NCI-H2029 (cell line): ENCODE data around the gene MAP4K4.

Experiments
- DNase-seq: peaks from one replicate; lab custom pipeline; 2025; lab: John Stamatoyannopoulos, UW

Gene MAP4K4

GRCh38 chr2:101873543-101873942 is 176.0 kb downstream of the MAP4K4 start:
- DNase-seq: no peak

- DNase-seq: no peak
Measured at GRCh38 chr2:101874069-101874468, 176.6 kb downstream of the MAP4K4 start.

- no peak for DNase-seq
Measured at GRCh38 chr2:101879466-101879865, 182.0 kb downstream of the MAP4K4 start.

- DNase-seq: no peak
Measured at GRCh38 chr2:101881131-101881530, 183.6 kb downstream of the MAP4K4 start.

GRCh38 chr2:101882769-101883307 is 185.3 kb downstream of the MAP4K4 start:
- no peak for DNase-seq

GRCh38 chr2:101883860-101884259 is 186.4 kb downstream of the MAP4K4 start:
- no peak for DNase-seq

- no peak for DNase-seq
Measured at GRCh38 chr2:101884423-101884822, 186.9 kb downstream of the MAP4K4 start.

GRCh38 chr2:101887328-101887727 is 189.8 kb downstream of the MAP4K4 start:
- no peak for DNase-seq

- no peak for DNase-seq
Measured at GRCh38 chr2:101889460-101890098, 192.1 kb downstream of the MAP4K4 start.

GRCh38 chr2:101892377-101892776 is 194.9 kb downstream of the MAP4K4 start:
- DNase-seq: no peak

- DNase-seq: no peak
Measured at GRCh38 chr2:101893681-101894381, 196.3 kb downstream of the MAP4K4 start.

GRCh38 chr2:101895039-101895438 is 197.5 kb downstream of the MAP4K4 start:
- DNase-seq: no peak

- no peak for DNase-seq
Measured at GRCh38 chr2:101895819-101896322, 198.4 kb downstream of the MAP4K4 start.

- no peak for DNase-seq
Measured at GRCh38 chr2:101897301-101897700, 199.8 kb downstream of the MAP4K4 start.

GRCh38 chr2:101899265-101899664 is 201.8 kb downstream of the MAP4K4 start:
- no peak for DNase-seq

- no peak for DNase-seq
Measured at GRCh38 chr2:101899871-101900270, 202.4 kb downstream of the MAP4K4 start.

GRCh38 chr2:101900375-101900774 is 202.9 kb downstream of the MAP4K4 start:
- DNase-seq: no peak

- no peak for DNase-seq
Measured at GRCh38 chr2:101901241-101901640, 203.7 kb downstream of the MAP4K4 start.

- DNase-seq: no peak
Measured at GRCh38 chr2:101902169-101902568, 204.7 kb downstream of the MAP4K4 start.

- DNase-seq: no peak
Measured at GRCh38 chr2:101904916-101905315, 207.4 kb downstream of the MAP4K4 start.

- DNase-seq: no peak
Measured at GRCh38 chr2:101905746-101906336, 208.3 kb downstream of the MAP4K4 start.

GRCh38 chr2:101909760-101910159 is 212.3 kb downstream of the MAP4K4 start:
- DNase-seq: no peak

GRCh38 chr2:101912545-101912944 is 215.0 kb downstream of the MAP4K4 start:
- DNase-seq: no peak
